Measurements from ENCODE around the gene OR2V2. TPM values are rescaled to one million over a fixed set of nuclear protein-coding genes. Genes with fewer than 3 reads are reported as not detected.

Gene OR2V2
- total RNA-seq, 2 donors from 2014 or later = not detected

DNA sequence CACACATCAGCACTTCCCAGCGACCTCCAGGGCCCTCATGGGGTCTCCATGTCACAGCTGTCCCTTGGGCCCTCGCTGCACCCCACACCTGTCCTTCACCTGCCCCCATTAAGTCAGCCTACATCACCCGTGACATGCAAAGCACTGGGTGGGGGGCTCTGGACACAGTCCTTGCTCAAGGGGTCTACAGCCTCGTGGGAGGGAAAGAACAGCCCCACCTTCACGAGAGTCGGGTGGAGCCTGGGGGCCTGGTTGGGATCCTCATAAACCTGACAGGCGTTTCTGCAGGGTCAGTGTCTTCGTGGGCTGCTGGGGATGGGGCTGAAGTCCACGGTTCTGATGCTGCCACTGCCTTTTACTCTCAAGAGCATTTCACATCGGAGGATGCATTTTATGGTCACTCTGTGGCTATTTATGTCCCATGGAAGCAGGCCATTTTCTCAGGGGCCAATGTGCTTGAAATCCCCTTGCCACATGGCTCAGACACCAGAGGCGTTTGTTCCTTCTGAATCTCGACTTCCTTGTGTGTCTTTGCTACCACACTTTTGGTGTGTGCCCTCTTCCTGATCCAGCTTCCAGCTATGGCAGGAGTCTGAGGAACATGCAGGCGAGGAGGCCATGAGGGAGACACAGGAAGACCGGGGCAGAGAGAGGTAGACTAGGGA, 16.4 kb upstream of the OR2V2 start, which contains the start of gene OR2V1:
TSS of gene OR2V1 (minus strand) at position 338 of the 665 bp plus-strand sequence. CDS start 5,865 bp downstream, outside the sequence.
- H3K9me3 ChIP-seq = no peaks in the 10 kb centered on the region
- H3K4me1 ChIP-seq (ENCODE audit: control insufficient read depth in 1 of 2, low read depth in 2 of 2) = no peaks in the 10 kb centered on the region
- ATAC-seq (ENCODE audit: insufficient number of reproducible peaks, low FRiP score, low read depth) = no peak
- no peaks in the 10 kb centered on the region for H3K36me3 ChIP-seq
- DNase-seq (ENCODE audit: low spot score) = no peak
- H3K4me3 ChIP-seq = no peak within 1 kb of the TSS
- no peak within 1 kb of the TSS for H3K27ac ChIP-seq
- no peaks in the 10 kb centered on the region for H3K27me3 ChIP-seq (replicated peaks; ENCODE audit: insufficient read depth)
- TF ChIP-seq, protein P1, sequence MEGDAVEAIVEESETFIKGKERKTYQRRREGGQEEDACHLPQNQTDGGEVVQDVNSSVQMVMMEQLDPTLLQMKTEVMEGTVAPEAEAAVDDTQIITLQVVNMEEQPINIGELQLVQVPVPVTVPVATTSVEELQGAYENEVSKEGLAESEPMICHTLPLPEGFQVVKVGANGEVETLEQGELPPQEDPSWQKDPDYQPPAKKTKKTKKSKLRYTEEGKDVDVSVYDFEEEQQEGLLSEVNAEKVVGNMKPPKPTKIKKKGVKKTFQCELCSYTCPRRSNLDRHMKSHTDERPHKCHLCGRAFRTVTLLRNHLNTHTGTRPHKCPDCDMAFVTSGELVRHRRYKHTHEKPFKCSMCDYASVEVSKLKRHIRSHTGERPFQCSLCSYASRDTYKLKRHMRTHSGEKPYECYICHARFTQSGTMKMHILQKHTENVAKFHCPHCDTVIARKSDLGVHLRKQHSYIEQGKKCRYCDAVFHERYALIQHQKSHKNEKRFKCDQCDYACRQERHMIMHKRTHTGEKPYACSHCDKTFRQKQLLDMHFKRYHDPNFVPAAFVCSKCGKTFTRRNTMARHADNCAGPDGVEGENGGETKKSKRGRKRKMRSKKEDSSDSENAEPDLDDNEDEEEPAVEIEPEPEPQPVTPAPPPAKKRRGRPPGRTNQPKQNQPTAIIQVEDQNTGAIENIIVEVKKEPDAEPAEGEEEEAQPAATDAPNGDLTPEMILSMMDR (IDR thresholded peaks at IDR 0.05) = no peak

DNA sequence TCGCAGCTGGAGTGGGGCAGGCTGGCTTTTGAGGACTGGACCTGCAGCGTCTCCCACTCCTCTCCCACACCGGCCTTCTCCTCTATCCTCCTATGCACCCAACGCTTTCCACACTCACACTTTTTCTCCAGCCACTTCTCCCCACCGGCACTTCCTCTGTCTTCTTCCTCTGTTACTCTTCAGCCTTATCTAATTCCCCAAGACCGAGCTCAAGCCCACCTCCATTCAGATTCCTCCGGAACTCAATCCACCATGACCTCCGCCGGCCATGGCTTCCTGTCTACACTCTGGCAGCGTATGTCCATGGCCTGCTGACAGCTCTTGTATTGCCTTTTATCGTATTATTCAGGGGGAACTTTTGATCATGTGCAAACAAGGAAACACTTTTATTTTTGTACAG, 15.9 kb upstream of the OR2V2 start:
- Histone ChIP-seq H3K9me3 (no peaks in the 10 kb centered on the region), H3K27me3 (replicated peaks; ENCODE audit: insufficient read depth) (no peaks in the 10 kb centered on the region), H3K27ac (no peak overlapping the region), H3K4me3 (no peak overlapping the region), H3K36me3 (no peaks in the 10 kb centered on the region), H3K4me1 (ENCODE audit: control insufficient read depth in 1 of 2, low read depth in 2 of 2) (no peaks in the 10 kb centered on the region)
- DNase-seq (ENCODE audit: low spot score) (no peak), ATAC-seq (ENCODE audit: insufficient number of reproducible peaks, low FRiP score, low read depth) (no peak)
- TF ChIP-seq, protein P1 (IDR thresholded peaks at IDR 0.05) = no peak

DNA sequence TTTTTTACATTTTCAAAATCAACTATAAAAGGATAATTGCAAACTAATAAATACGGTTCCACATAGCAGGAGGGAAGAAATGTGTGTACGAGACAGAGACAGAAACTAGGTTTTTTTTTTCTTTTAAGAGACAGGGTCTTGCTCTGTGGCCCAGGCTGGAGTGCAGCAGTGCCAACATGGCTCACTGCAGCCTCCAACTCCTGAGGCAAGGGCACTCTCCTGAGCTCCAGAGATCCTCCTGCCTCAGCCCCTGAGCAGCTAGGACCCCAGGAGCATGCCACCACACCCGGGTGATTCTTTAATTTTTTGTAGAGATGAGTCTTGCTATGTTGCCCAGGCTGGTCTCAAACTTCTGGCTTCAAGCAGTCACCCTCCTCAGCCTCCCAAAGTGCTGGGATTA, 14.3 kb upstream of the OR2V2 start:
- no peak overlapping the region for H3K4me3 ChIP-seq
- no peak for DNase-seq (ENCODE audit: low spot score)
- H3K9me3 ChIP-seq = no peaks in the 10 kb centered on the region
- TF ChIP-seq, protein P1 (IDR thresholded peaks at IDR 0.05) = no peak
- no peaks in the 10 kb centered on the region for H3K36me3 ChIP-seq
- no peak overlapping the region for H3K27ac ChIP-seq
- no peaks in the 10 kb centered on the region for H3K27me3 ChIP-seq (replicated peaks; ENCODE audit: insufficient read depth)
- no peak for ATAC-seq (ENCODE audit: insufficient number of reproducible peaks, low FRiP score, low read depth)
- no peaks in the 10 kb centered on the region for H3K4me1 ChIP-seq (ENCODE audit: control insufficient read depth in 1 of 2, low read depth in 2 of 2)

DNA sequence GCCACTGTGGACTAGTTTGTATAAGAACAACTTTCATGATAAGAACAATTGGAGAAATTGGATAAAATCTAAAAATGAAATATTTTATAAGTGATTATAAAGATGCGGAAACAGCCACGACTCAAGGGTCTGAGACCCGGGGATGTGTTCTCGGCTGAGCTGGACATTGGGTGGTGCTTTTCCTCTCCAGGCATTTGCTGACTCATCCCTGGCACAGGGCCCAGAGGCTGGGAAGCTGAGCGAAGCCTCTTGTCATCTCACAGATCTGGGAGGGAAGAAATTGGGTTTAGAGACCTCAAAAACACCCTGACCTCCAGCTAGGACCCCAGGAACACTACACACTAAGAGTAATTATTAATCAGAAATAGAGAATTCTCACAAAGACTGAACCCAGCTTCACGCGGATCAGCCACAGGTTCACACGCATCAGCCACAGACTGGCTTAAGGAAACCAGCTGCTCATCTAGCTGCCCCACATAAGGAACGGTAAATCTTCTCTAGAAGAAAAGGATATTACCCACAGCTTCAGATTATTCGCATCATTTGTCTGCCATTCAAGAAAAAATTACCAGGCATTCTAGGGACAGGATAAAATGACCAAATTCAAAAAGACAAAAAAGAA, 13.7 kb upstream of the OR2V2 start:
- Histone ChIP-seq H3K27ac (no peak overlapping the region), H3K4me3 (no peak overlapping the region), H3K9me3 (no peaks in the 10 kb centered on the region), H3K36me3 (no peaks in the 10 kb centered on the region), H3K27me3 (replicated peaks; ENCODE audit: insufficient read depth) (no peaks in the 10 kb centered on the region), H3K4me1 (ENCODE audit: control insufficient read depth in 1 of 2, low read depth in 2 of 2) (no peaks in the 10 kb centered on the region)
- TF ChIP-seq, protein P1 (IDR thresholded peaks at IDR 0.05) = no peak
- no peak for DNase-seq (ENCODE audit: low spot score)
- no peak for ATAC-seq (ENCODE audit: insufficient number of reproducible peaks, low FRiP score, low read depth)

DNA sequence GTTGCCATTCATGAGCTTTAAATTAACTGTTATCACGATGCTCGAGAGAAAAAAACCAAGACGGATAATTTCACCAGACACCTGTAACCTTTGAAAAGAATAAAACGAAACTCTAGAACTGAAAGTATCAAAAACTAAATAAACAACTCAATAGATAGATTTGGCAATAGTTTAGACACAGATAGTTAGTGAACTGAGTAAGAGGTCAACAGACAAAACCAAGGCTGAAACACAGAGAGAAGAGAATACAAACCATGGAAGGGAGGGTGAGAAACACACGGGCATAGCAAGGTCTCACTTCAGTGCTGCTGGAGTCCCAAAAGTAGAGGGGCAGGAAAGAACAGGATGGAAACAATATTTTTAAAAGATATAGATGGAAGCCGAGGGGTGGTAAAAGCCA, 13.1 kb upstream of the OR2V2 start:
- Histone ChIP-seq H3K4me1 (ENCODE audit: control insufficient read depth in 1 of 2, low read depth in 2 of 2) (no peaks in the 10 kb centered on the region), H3K36me3 (no peaks in the 10 kb centered on the region), H3K27me3 (replicated peaks; ENCODE audit: insufficient read depth) (no peaks in the 10 kb centered on the region), H3K9me3 (no peaks in the 10 kb centered on the region), H3K27ac (no peak overlapping the region), H3K4me3 (no peak overlapping the region)
- DNase-seq (ENCODE audit: low spot score) (no peak), ATAC-seq (ENCODE audit: insufficient number of reproducible peaks, low FRiP score, low read depth) (no peak)
- TF ChIP-seq, protein P1 (IDR thresholded peaks at IDR 0.05) = no peak

Data from thoracic aorta (tissue), 2 donors.